Measurements from ENCODE around the gene GET4. TPM values are rescaled to one million over a fixed set of nuclear protein-coding genes. Genes with fewer than 3 reads are reported as not detected.

The GET4 gene
- total RNA-seq, 1 experiment from 2014 or later, result 90.9 TPM

DNA sequence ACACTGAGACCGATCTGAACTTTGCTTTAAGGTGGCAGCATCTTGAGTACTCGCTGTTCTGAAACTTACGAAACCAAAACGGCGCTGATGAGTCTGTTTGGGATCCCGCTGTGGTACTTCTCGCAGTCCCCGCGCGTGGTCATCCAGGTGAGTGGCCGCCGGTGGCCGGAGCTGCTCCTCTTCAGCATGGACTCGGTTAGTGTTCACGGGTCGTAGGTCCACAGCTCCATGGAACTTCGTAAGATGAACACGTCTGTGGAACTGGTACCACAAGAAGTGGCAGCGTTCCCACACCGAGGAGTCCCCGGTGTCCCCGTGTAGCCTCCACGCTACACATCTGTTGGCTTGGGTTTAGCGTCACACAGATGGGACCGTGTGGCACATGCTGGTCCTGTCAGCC, 10.4 kb upstream of the GET4 start:
- intact Hi-C loops (cut with micrococcal nuclease; ENCODE audit: unreplicated experiment), result no loop called here
- TF ChIP-seq TCF7L2 (IDR thresholded peaks at IDR 0.05; ENCODE audit: low read depth, low read length) (no peak), CTCF (IDR thresholded peaks at IDR 0.05) (no peak), SIN3A (IDR thresholded peaks at IDR 0.05; ENCODE audit: borderline replicate concordance, insufficient read depth, low read depth, low read length) (no peak), POLR2AphosphoS5 (IDR thresholded peaks at IDR 0.05; ENCODE audit: low read depth, low read length) (no peak), REST (IDR thresholded peaks at IDR 0.05; ENCODE audit: insufficient read depth in 1 of 2, low read depth in 2 of 2, low read length in 1 of 2) (no peak)

GRCh38 chr7:867001-867405, 9.4 kb upstream of the GET4 start:
- intact Hi-C loops (cut with micrococcal nuclease; ENCODE audit: unreplicated experiment), result no loop called here
- POLR2A ChIA-PET, result no interaction called here
- H3K27ac ChIP-seq (ENCODE audit: low read length), result no peak overlapping the region

More for the DNA sequence above, 10.4 kb upstream of the GET4 start:
- Histone ChIP-seq H3K4me1 (ENCODE audit: control insufficient read depth, insufficient read depth, low read length) (no peaks in the 10 kb centered on the region), H3K36me3 (ENCODE audit: control insufficient read depth, insufficient read depth, low read length) (peaks cover 17% of the 10 kb centered on the region), H3K27ac (ENCODE audit: low read length) (no peak overlapping the region), H3K27me3 (ENCODE audit: control insufficient read depth, insufficient read depth, low read length) (no peaks in the 10 kb centered on the region), H3K9me3 (ENCODE audit: control insufficient read depth, insufficient read depth, low read depth, low read length) (no peaks in the 10 kb centered on the region), H3K4me3 (ENCODE audit: low read depth in 2 of 2, low read length in 2 of 2) (no peak overlapping the region)
- ChIA-PET POLR2A (no interaction called here), CTCF (no interaction called here)
- BruUV-seq (replicated peaks), result no TSS peak
- ATAC-seq, result no peak
- in situ Hi-C loops (cut with HindIII; ENCODE audit: low pct_unique_long_range_greater_than_20kb, low sequenced_read_pairs), result no loop called here
- no peak for DNase-seq (ENCODE audit: low read depth, low spot score)

More at GRCh38 chr7:867001-867405, 9.4 kb upstream of the GET4 start:
- peak; percentile 12; the same call in 1 of the 2 replicates for ATAC-seq
- CTCF ChIA-PET, result interaction anchor here (0.6 kb wide), 1 partner anchor 126 kb away, joined by 3 read pairs; no protein-coding TSS in a partner anchor
- BruUV-seq (replicated peaks), result no TSS peak
- no peaks in the 10 kb centered on the region for H3K4me1 ChIP-seq (ENCODE audit: control insufficient read depth, insufficient read depth, low read length)
- DNase-seq (ENCODE audit: low read depth, low spot score), result no peak
- no peaks in the 10 kb centered on the region for H3K9me3 ChIP-seq (ENCODE audit: control insufficient read depth, insufficient read depth, low read depth, low read length)
- H3K27me3 ChIP-seq (ENCODE audit: control insufficient read depth, insufficient read depth, low read length), result no peaks in the 10 kb centered on the region
- TF ChIP-seq TCF7L2 (IDR thresholded peaks at IDR 0.05; ENCODE audit: low read depth, low read length) (no peak), POLR2AphosphoS5 (IDR thresholded peaks at IDR 0.05; ENCODE audit: low read depth, low read length) (no peak), SIN3A (IDR thresholded peaks at IDR 0.05; ENCODE audit: borderline replicate concordance, insufficient read depth, low read depth, low read length) (no peak), CTCF (IDR thresholded peaks at IDR 0.05) (no peak), REST (IDR thresholded peaks at IDR 0.05; ENCODE audit: insufficient read depth in 1 of 2, low read depth in 2 of 2, low read length in 1 of 2) (no peak)
- peaks cover 13% of the 10 kb centered on the region for H3K36me3 ChIP-seq (ENCODE audit: control insufficient read depth, insufficient read depth, low read length)
- in situ Hi-C loops (cut with HindIII; ENCODE audit: low pct_unique_long_range_greater_than_20kb, low sequenced_read_pairs), result no loop called here
- no peak overlapping the region for H3K4me3 ChIP-seq (ENCODE audit: low read depth in 2 of 2, low read length in 2 of 2)

Data from Panc1 (cell line).